Measurements from ENCODE around the gene GPR25. TPM values are rescaled to one million over a fixed set of nuclear protein-coding genes. Genes with fewer than 3 reads are reported as not detected.

The GPR25 gene
- total and polyA plus RNA-seq, 3 donors from 2014 or later = 0.87 TPM; not detected in 2

DNA sequence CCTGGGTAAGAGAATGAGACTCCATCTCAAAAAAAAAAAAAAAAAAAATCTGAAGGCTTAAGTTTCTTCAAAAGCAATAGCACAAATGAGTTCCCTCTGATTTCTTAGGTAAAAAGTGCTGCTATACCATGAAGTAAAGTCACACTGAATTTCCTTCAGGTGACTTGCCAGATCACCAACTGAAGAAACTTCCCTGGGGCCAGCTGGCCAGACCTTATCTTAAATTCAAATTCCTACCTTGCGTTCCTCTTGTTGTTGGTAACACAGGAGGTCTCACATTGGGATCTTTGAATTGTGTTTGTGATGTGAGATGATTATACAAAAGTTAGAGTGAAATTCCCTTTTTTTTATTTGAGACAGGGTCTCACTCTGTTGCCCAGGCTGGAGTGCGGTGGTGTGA, 33.7 kb downstream of the GPR25 start:
- no peak for TF ChIP-seq POLR2A (IDR thresholded peaks at IDR 0.05)
- TF ChIP-seq, protein P1, sequence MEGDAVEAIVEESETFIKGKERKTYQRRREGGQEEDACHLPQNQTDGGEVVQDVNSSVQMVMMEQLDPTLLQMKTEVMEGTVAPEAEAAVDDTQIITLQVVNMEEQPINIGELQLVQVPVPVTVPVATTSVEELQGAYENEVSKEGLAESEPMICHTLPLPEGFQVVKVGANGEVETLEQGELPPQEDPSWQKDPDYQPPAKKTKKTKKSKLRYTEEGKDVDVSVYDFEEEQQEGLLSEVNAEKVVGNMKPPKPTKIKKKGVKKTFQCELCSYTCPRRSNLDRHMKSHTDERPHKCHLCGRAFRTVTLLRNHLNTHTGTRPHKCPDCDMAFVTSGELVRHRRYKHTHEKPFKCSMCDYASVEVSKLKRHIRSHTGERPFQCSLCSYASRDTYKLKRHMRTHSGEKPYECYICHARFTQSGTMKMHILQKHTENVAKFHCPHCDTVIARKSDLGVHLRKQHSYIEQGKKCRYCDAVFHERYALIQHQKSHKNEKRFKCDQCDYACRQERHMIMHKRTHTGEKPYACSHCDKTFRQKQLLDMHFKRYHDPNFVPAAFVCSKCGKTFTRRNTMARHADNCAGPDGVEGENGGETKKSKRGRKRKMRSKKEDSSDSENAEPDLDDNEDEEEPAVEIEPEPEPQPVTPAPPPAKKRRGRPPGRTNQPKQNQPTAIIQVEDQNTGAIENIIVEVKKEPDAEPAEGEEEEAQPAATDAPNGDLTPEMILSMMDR (IDR thresholded peaks at IDR 0.05) = no peak
- Histone ChIP-seq H3K9me3 (no peaks in the 10 kb centered on the region), H3K4me1 (peaks cover 9% of the 10 kb centered on the region), H3K27ac (no peak overlapping the region), H3K36me3 (ENCODE audit: low read depth, missing control alignments) (no peaks in the 10 kb centered on the region), H3K4me3 (no peak overlapping the region), H3K27me3 (no peaks in the 10 kb centered on the region)
- intact Hi-C loops (cut with DNase I; ENCODE audit: low total_unique reads) = no loop called here
- DNase-seq = no peak
- WGBS, 2 donors = 88 to 100% methylated on average over 2 of the region's 2 CpGs

- intact Hi-C loops (cut with DNase I; ENCODE audit: low total_unique reads) = no loop called here
- DNase-seq = no peak
- no peaks in the 10 kb centered on the region for H3K9me3 ChIP-seq
- WGBS, 2 donors = 81 to 84% methylated on average over 5 of the region's 5 CpGs
- H3K4me1 ChIP-seq = peaks cover 9% of the 10 kb centered on the region
- TF ChIP-seq, protein P1 (IDR thresholded peaks at IDR 0.05) = no peak
- no peak for TF ChIP-seq POLR2A (IDR thresholded peaks at IDR 0.05)
- H3K27ac ChIP-seq = no peak overlapping the region
- H3K27me3 ChIP-seq = no peaks in the 10 kb centered on the region
- no peak overlapping the region for H3K4me3 ChIP-seq
- H3K36me3 ChIP-seq (ENCODE audit: low read depth, missing control alignments) = no peaks in the 10 kb centered on the region
Measured at GRCh38 chr1:200907611-200908097, 34.9 kb downstream of the GPR25 start.

DNA sequence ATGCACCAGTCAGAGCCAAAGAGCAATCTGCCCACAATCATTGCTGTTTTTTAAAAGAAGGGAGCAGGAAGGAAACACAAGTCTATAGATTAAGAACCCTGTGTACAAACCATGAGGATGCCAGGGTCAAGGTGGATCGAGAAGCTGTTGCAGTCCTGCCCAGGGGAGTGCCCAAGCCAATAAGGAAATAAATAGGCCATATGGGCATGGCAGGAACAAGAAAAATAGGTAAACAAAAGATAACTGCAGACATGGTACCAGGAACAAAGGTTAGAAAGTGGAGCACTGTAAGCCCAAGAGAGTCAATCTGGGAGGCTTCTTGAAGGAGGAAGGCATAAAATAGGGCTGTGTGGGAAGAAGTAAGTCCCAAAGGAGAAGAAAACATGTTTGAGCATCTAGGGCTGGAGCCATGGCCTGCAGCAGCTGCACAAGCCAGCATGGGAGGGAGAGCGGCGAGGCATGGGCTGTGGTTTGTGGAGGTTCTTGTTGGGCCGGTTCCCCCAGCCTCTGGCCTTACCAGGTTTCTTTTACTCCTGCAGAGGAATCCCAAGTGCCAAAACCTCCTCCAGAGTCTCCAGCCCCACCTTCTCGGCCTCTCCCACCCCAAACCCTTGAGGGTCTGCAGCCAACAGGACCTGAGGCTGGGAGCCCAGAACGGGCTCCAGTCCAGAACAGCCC, 35.5 kb downstream of the GPR25 start:
- intact Hi-C loops (cut with DNase I; ENCODE audit: low total_unique reads) = no loop called here
- WGBS, 2 donors = 82 to 92% methylated on average over 4 to 6 of the region's 6 CpGs
- no peak for DNase-seq

DNA sequence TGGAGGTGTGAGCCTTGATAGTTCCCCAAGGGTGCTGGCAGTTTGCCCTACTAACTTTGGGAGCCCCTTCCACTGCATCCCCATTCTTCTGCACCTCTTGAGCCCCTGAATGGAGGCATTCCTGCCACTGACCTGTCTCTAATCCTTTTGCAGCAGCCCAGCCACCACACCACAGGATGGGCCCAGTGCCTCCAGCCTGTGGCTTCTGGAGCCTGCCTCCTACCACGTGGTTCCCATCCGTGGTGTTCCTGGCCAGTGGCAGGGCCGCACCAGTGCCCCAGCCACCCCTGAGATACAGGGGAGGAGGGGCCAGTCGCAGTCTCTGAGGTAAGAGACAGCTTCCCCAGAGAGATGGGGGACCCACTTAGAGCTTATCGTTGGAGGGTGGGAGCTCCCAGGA, 36.3 kb downstream of the GPR25 start:
- H3K9me3 ChIP-seq = no peaks in the 10 kb centered on the region
- H3K4me3 ChIP-seq = no peak overlapping the region
- no peak for DNase-seq
- no peaks in the 10 kb centered on the region for H3K27me3 ChIP-seq
- 60 to 91% methylated on average over 1 to 5 of the region's 5 CpGs for WGBS, 2 donors
- TF ChIP-seq, protein P1 (IDR thresholded peaks at IDR 0.05) = no peak
- no peak for TF ChIP-seq POLR2A (IDR thresholded peaks at IDR 0.05)
- H3K27ac ChIP-seq = no peak overlapping the region
- intact Hi-C loops (cut with DNase I; ENCODE audit: low total_unique reads) = no loop called here
- H3K4me1 ChIP-seq = peaks cover 9% of the 10 kb centered on the region
- no peaks in the 10 kb centered on the region for H3K36me3 ChIP-seq (ENCODE audit: low read depth, missing control alignments)

More for the DNA sequence above, 35.5 kb downstream of the GPR25 start:
- H3K36me3 ChIP-seq (ENCODE audit: low read depth, missing control alignments) = no peaks in the 10 kb centered on the region
- TF ChIP-seq POLR2A (IDR thresholded peaks at IDR 0.05) = no peak
- TF ChIP-seq, protein P1 (IDR thresholded peaks at IDR 0.05) = no peak
- H3K9me3 ChIP-seq = no peaks in the 10 kb centered on the region
- H3K4me3 ChIP-seq = no peak overlapping the region
- no peak overlapping the region for H3K27ac ChIP-seq
- no peaks in the 10 kb centered on the region for H3K27me3 ChIP-seq
- peaks cover 9% of the 10 kb centered on the region for H3K4me1 ChIP-seq

DNA sequence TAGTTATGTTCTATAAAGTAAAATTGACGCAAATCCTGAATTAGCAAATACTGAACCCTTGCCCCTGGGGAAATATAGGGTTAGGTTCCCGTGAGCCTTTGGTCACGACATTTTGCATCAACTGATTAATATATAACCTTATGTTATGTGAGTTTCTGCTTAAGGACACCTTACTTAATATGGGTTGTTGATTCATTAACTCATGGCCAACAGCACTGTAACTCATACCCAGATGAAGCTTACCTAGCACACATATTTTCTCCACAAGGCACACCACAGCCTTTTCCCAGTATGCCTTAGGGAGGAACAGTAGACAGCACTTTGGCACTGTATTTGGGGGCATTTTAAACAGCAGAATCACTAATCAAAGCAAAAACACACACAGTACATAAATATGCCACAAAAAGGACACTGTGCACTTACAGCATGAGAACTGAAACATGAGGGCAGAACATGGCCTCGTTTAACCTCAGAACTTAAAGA, 37.0 kb downstream of the GPR25 start:
- H3K36me3 ChIP-seq (ENCODE audit: low read depth, missing control alignments) = no peaks in the 10 kb centered on the region
- no peaks in the 10 kb centered on the region for H3K9me3 ChIP-seq
- TF ChIP-seq, protein P1 (IDR thresholded peaks at IDR 0.05) = no peak
- TF ChIP-seq POLR2A (IDR thresholded peaks at IDR 0.05) = no peak
- intact Hi-C loops (cut with DNase I; ENCODE audit: low total_unique reads) = no loop called here
- H3K27me3 ChIP-seq = no peaks in the 10 kb centered on the region
- no peak overlapping the region for H3K4me3 ChIP-seq
- H3K27ac ChIP-seq = no peak overlapping the region
- WGBS, 2 donors = 75 to 81% methylated on average over 4 of the region's 4 CpGs
- peaks cover 9% of the 10 kb centered on the region for H3K4me1 ChIP-seq
- no peak for DNase-seq

All from testis (tissue), 3 donors.